Muscle layer of duodenum (tissue), 2 donors: ENCODE results near the gene RPL39L.
A peak's percentile ranks its signal among the peaks of the same experiment; 100 is the strongest.

Experiments used
- H3K27ac ChIP-seq: one replicate; pipeline ENCODE4 v1.7.0; 2013; ENCODE audit warnings: mild to moderate bottlenecking, low read length
- H3K27me3 ChIP-seq: one replicate; pipeline ENCODE4 v1.7.0; 2013; ENCODE audit warnings: low read depth, mild to moderate bottlenecking, control low read depth, low read length
- H3K36me3 ChIP-seq, 2 donors: one replicate each; pipeline ENCODE4 v1.7.0; 2013; ENCODE audit warnings: low read length in 2 of 2, control low read depth in 1 of 2, mild to moderate bottlenecking in 1 of 2; ENCODE audit not compliant: insufficient read depth in 2 of 2, control insufficient read depth in 1 of 2
- H3K4me1 ChIP-seq, 2 donors: one replicate each; pipeline ENCODE4 v1.7.0; 2013; ENCODE audit warnings: low read length in 2 of 2, mild to moderate bottlenecking in 2 of 2, control low read depth in 1 of 2, moderate library complexity in 1 of 2; ENCODE audit not compliant: insufficient read depth in 2 of 2, control insufficient read depth in 1 of 2
- H3K4me3 ChIP-seq, 2 donors: one replicate each; pipeline ENCODE4 v1.7.0; 2013; ENCODE audit warnings: low read length in 2 of 2, low read depth in 1 of 2, mild to moderate bottlenecking in 1 of 2
- H3K9me3 ChIP-seq, 2 donors: one replicate each; pipeline ENCODE4 v1.7.0; 2013; ENCODE audit warnings: low read length in 2 of 2, control low read depth in 1 of 2, mild to moderate bottlenecking in 1 of 2; ENCODE audit not compliant: control insufficient read depth in 1 of 2
- donor health status: healthy.

RPL39L gene

DNA sequence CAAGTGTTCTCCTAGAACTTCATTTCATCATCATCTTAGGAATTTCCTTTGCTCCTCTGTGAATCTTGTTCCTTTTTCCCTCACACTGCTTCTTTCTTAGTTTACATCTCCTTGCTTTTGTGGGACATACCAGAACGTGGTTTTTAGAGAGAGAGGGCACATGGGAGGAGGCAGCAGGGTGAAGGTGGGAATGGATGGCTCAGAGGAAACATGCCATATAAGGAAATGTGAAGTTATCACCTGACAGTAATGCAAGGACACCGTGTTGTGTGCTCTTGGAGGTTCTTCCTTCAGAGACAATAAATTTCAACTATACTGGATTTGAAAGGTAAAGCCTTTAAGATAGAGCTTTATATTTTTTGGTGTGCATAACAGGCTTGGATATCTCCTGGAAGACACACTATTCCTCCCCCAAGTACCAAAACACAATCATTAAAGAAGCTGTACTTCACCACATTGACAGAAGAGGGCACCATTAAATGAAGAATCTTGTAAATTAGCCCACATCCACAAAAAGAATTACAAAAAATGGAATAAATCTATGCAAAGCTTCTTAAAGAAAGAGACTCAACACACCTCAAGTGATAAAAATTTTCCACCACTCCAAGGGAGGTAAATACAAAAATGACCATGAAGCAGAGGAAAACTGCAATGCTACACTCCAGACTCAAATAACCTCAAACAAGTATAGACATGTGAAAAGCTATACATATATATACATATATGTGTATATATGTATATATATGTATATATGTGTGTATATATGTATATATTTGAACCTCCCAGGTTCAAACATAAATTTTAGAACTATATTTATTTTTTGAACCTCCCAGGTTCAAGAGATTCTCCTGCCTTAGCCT is 26.1 kb downstream of the RPL39L start:
- H3K4me3 ChIP-seq, result no peak overlapping the region
- no peaks in the 10 kb centered on the region for H3K9me3 ChIP-seq
- no peaks in the 10 kb centered on the region for H3K27me3 ChIP-seq
- H3K27ac ChIP-seq, result no peak overlapping the region
- H3K36me3 ChIP-seq, result no peaks in the 10 kb centered on the region
- no peaks in the 10 kb centered on the region for H3K4me1 ChIP-seq

DNA sequence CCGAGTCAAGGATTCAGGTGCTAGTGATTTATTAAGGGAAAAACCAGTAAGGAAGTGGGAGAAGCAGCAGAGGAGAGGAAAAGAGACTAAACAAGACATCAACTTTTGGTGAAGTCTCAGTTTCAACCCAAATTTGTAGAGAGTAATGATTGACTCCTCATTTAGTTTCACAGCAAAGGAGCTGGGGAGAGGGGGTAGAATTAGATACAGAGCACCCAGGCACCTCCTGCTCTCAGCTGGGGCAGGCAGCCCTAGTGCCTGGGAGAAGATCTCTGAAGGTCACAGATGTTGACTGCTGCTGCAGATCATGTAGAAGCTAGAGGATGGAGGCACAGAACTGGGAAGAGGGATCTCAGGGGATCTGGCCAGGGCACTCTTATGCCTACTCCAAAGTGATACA is 29.1 kb downstream of the RPL39L start:
- no peak overlapping the region for H3K4me3 ChIP-seq
- no peaks in the 10 kb centered on the region for H3K27me3 ChIP-seq
- no peaks in the 10 kb centered on the region for H3K9me3 ChIP-seq
- H3K36me3 ChIP-seq, result no peaks in the 10 kb centered on the region
- H3K27ac ChIP-seq, result no peak overlapping the region
- no peaks in the 10 kb centered on the region for H3K4me1 ChIP-seq

DNA sequence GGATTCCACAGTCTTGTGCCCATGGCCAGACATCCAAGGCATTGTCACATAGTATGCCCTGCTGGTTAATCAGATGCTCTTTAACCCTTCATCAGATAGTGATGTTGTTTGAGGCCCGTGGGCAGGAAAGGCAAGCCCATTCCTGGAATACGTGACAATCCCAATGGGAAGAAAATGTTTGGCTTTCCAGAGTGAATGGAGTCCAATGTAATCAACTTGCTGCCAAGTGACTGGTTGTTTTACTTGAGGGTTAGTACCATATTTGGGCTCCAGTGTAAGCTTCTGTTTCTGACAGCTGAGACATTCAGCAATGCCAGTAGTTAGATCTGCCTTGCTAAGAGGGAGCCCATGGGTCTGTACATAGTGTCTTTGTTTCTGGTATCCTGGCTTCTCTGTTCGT is 31.3 kb downstream of the RPL39L start:
- Histone ChIP-seq H3K9me3 (no peaks in the 10 kb centered on the region), H3K27ac (no peak overlapping the region), H3K27me3 (no peaks in the 10 kb centered on the region), H3K4me3 (no peak overlapping the region), H3K4me1 (no peaks in the 10 kb centered on the region), H3K36me3 (no peaks in the 10 kb centered on the region)

DNA sequence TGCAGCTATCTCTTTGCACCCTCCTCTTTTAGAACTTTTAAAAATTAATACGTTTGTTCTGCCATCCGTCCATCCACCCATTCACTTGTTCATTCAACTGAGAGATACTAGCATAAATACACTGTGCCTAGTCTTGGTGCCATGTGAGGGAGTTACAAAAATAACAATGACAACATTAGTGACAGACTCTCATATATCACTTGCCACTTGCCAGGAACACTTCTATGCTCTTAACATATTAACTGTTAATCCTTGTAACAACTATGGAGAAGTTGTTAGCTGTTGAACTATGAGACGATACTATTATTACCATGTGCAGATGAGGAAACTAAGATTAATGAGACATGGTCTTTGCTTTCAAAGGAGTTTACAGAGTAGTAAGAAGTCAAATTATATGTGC is 33.6 kb downstream of the RPL39L start:
- Histone ChIP-seq H3K4me1 (peaks cover 16 to 19% of the 10 kb centered on the region in 2 donors), H3K27me3 (no peaks in the 10 kb centered on the region), H3K27ac (no peak overlapping the region)

DNA sequence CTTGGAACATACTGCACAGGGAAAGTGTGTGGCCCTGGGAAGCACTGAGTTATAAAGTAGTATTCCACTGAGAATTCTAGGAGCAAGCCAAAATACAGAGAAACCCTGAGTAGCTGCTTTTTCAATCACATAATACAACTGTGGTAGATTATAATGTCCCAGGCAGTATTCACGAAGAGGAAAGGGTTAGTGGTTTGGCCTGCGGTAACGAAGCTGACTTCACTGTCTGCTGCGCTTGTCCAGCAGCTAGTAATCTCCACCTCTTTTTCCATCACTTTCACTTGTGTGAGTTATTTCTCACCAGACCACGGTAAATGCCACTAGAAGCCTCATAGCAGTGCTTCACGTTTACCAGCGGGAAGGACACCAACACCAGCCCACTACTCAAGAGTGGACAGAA is 34.4 kb downstream of the RPL39L start:
- H3K36me3 ChIP-seq, result no peaks in the 10 kb centered on the region
- H3K9me3 ChIP-seq, result no peaks in the 10 kb centered on the region
- no peak overlapping the region for H3K4me3 ChIP-seq
- no peak overlapping the region for H3K27ac ChIP-seq
- H3K27me3 ChIP-seq, result no peaks in the 10 kb centered on the region
- H3K4me1 ChIP-seq, result peaks cover 16 to 19% of the 10 kb centered on the region in 2 donors

More for the DNA sequence above, 33.6 kb downstream of the RPL39L start:
- H3K36me3 ChIP-seq, result no peaks in the 10 kb centered on the region
- no peaks in the 10 kb centered on the region for H3K9me3 ChIP-seq
- H3K4me3 ChIP-seq, result no peak overlapping the region

DNA sequence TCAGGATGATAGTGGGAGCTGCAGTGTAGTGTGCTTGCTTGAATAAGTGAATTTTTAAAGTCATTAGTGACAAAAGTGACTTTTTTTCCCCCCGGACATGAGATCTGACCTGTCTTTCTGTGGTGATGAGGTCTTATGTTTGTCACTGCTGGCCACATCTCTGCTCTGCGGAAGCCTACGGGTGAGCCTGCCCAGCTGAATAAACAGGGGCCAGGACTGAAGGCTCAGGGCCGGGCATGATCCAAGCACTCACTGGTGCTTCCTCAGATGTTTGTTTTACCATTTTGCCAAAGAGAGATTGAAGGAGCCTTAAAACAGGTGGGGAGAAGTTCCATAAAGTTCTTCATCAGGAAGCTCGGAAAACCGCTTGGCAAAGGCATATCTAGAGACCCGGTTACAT is 35.0 kb downstream of the RPL39L start:
- no peaks in the 10 kb centered on the region for H3K36me3 ChIP-seq
- no peaks in the 10 kb centered on the region for H3K27me3 ChIP-seq
- H3K27ac ChIP-seq, result no peak overlapping the region
- H3K9me3 ChIP-seq, result no peaks in the 10 kb centered on the region
- H3K4me3 ChIP-seq, result no peak overlapping the region
- H3K4me1 ChIP-seq, result peaks cover 16 to 19% of the 10 kb centered on the region in 2 donors

DNA sequence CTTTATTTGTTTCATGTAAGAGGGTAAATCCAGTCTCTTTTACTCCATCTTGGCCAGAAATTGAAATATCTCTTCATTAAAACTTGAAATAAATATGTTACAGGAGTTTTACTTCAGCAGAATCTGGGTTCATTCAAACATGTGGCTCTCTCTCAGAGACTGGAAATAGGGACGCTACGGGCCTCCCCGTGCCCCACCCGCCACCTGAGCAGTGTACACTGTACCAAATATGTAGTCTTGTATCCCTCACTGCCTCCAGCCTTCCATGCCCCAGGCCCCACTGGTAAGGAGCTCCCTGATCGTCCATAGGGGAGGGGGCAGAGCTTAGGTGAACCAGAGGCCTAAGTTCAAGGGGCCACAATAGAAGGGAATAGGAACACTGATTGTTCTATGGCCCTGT is 36.0 kb downstream of the RPL39L start:
- H3K27me3 ChIP-seq, result no peaks in the 10 kb centered on the region
- H3K9me3 ChIP-seq, result no peaks in the 10 kb centered on the region
- peaks cover 16 to 19% of the 10 kb centered on the region in 2 donors for H3K4me1 ChIP-seq
- no peak overlapping the region for H3K4me3 ChIP-seq
- no peak overlapping the region for H3K27ac ChIP-seq
- H3K36me3 ChIP-seq, result no peaks in the 10 kb centered on the region

DNA sequence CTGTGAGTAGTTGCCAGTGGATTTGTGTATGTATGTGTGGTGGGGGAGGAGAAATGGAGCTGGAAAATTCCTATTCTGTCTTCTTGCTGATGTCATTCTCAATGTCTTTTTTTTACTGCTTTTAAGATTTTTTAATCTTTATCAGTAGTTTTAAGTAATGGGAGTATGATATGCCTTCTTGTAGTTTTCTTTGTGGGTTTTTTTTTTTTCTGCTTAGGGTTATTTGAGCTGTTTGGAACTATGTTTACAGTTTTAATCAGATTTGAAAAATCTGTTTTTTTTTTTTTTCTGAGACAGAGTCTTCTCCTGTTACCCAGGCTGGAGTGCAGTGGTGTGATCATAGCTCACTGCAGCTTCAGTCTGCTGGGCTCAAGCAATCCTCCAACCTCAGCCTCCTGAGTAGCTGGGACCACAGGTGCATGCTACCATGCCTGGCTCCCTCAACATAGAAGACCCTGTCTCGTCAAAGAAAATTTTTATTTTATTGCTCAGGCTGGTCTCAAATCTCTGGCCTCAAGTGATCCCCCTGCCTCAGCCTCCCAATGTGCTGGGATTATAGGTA is 37.1 kb downstream of the RPL39L start:
- Histone ChIP-seq H3K27ac (peak overlapping the region; percentile 80), H3K27me3 (no peaks in the 10 kb centered on the region), H3K9me3 (no peaks in the 10 kb centered on the region), H3K4me3 (peak overlapping the region; percentile 52 to 57), H3K36me3 (no peaks in the 10 kb centered on the region), H3K4me1 (peaks cover 16 to 19% of the 10 kb centered on the region in 2 donors)

DNA sequence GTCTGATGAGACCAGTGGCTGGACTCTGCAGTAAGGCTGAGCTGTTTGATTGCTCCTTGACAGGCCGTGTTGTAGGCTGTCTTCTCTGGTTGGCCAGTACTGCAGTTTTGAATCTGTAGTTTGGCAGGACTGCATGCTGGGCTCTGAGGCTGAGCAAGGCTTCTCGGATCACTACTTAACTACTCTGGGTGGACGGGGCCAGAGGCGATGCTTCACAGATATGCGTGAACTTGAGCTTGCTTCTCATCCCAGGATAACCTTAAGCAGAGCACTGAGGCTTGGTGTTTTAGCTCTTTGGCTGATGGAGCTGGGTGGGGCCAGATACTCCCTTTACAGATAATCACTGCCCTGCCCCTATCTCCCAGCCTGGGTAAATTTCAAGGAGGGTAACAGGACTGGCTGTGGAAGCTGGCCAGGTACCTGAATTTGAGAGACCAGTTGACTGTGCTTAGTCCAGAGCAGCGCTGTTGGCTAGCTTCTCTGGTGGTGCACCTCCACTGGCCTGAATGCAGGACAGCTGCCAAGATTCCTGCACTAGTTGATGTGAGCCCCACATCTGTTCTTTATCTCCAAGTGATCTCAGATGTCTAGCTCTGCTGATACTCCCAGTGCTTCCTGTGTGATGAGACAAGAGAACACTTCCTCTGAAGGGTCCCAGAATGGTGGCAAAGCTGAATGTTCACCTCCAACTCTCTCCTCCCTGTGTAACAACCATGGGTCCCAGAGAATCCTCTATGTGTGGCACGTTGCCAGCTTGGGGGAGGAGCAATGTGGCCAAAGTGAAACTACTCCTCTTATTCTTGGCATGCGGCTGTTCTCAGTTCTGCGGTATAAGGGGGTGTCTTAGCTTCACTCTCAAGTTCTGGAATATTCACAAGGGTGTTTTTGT is 37.9 kb downstream of the RPL39L start:
- H3K27ac ChIP-seq, result peak overlapping the region; percentile 80
- peaks cover 16 to 19% of the 10 kb centered on the region in 2 donors for H3K4me1 ChIP-seq
- H3K36me3 ChIP-seq, result no peaks in the 10 kb centered on the region
- no peaks in the 10 kb centered on the region for H3K9me3 ChIP-seq
- H3K27me3 ChIP-seq, result no peaks in the 10 kb centered on the region
- peak overlapping the region; percentile 52 to 57 for H3K4me3 ChIP-seq

DNA sequence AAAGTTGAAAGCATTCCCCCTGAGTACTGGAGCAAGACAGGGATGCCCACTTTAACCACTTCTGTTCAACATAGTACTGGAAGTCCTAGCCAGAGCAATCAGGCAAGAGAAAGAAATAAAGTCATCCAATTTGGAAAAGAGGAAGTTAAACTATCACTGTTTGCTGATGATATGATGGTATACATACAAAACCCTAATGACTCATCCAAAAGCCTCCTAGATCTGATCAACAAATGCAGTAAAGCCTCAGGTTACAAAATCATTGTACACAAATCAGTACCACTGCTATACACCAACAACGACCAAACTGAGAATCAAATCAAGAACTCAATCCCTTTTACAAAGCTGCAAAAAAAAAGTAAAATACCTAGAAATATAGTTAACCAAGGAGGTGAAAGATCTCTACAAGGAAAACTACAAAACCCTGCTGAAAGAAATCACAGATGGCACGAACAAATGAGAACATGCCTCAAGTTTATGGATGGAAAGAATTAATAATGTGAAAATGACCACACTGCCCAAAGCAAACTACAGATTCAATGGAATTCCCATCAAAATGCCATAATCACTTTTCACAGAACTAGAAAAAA is 40.3 kb downstream of the RPL39L start:
- no peaks in the 10 kb centered on the region for H3K36me3 ChIP-seq
- no peak overlapping the region for H3K4me3 ChIP-seq
- H3K27me3 ChIP-seq, result no peaks in the 10 kb centered on the region
- no peaks in the 10 kb centered on the region for H3K9me3 ChIP-seq
- no peak overlapping the region for H3K27ac ChIP-seq
- H3K4me1 ChIP-seq, result peaks cover 16 to 19% of the 10 kb centered on the region in 2 donors

DNA sequence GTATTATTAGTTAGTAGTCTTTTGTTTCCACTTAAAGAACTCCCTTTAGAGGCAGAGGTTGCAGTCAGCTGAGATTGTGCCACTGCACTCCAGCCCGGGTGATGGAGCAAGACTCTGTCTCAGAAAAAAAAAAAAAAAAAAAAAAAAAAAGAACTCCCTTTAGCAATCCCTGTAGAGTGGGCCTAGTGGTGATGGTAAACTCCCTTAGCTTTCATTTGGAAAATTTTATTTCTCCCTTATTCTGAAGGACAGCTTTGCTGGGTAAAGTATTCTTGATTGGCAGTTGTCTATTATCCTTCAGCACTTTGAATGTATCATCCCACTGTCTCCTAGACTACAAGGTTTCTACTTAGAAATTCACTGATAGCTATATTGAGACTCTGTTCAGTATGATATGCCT is 46.0 kb downstream of the RPL39L start:
- H3K4me1 ChIP-seq, result no peaks in the 10 kb centered on the region
- no peaks in the 10 kb centered on the region for H3K36me3 ChIP-seq
- no peak overlapping the region for H3K4me3 ChIP-seq
- H3K9me3 ChIP-seq, result peaks cover 0 to 3% of the 10 kb centered on the region in 2 donors
- H3K27me3 ChIP-seq, result no peaks in the 10 kb centered on the region
- H3K27ac ChIP-seq, result no peak overlapping the region
